ENCODE results near the gene HCCS.
A peak's percentile ranks its signal among the peaks of the same experiment; 100 is the strongest.
"Not testable (repeated sequence)": the region's sequence is repeated elsewhere in the genome, so short reads cannot be mapped to it uniquely, and the experiment has no call there.

Gene HCCS

DNA sequence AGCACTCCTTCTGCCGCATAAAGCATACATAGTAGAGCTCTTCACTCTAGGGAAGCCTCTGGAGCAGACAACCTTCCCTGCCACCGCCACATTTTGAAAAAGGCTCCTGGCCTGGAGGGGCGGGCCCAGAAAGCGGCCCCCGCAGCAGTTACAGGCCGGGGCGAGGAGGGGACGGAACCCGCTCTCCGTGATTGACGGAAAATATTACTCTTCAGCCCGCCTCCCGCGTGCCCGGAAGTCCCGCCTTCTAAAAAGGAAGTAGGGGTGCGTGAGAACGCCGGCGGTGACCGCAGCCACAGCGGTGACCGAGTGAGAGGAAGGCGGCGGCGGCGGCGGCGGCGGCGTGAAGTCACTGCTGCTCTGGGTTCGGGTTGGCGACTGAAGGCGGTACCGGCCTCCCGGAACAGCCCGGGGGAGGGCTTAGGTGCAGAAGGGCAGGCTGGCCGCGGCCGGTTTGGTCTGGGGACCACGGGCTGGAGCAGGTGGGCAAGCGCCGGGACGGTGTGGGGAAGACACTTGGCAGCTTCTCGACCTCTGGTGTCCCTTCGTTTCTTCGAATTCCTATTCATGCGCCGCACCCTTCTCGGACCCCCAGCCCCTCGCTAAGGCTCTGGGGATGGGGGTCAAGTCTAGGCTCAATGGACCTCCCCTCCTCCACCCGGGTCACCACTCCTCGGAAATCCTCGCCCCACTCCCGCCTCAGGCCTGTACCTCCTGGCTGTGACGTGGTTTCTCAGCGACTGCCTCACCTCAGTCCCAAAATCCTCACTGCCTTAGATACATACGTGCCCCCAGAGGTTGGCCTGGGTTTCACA is at the start of gene HCCS:
TSS of gene HCCS (plus strand) at position 296 of the 815 bp plus-strand sequence. CDS start 729 bp downstream, outside the sequence.
- DNase-seq: peak; percentile 66 to 82 (median 74)

DNA sequence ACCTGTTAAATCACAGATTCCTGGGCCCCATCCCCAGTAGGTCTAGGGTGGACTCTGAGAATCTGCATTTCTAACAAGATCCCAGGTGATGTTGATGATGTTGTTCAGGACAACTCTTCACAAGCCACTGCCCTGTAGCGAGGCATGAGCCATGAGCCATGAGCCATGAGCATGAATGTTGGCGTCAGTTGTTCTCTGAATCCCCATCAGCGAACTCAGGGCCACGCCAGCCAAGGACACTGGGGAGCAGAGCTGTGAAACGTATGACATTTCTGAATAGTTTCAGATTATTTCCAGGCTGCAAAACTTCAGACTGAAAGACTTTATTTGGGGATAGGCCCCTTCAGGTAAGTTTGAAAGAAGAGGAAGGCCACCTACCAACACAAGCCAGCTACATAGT is 46.9 kb upstream of the HCCS start:
- no peak for DNase-seq

GRCh38 chrX:11064851-11065600 is 46.1 kb upstream of the HCCS start:
- DNase-seq: no peak

GRCh38 chrX:11066812-11067211 is 44.3 kb upstream of the HCCS start:
- DNase-seq: no peak

DNA sequence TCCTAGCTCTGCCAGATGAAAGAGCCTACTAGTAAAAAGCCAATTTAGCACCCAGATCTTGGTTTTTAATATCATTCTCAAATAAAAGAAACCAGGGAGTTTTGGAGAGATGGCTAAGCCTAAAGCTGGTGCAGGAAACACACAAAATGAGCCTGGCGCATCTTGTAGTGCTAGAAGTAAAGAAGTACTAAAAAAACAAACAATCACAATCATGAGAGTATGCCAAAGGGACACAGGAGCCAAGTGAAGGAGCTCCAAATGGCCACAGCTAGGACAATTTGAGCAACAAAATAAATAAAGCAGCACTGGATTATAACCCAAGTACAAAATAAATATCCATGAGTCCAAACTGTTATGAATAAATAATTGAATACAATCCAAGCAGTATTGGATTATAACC is 37.8 kb upstream of the HCCS start:
- DNase-seq: no peak

DNA sequence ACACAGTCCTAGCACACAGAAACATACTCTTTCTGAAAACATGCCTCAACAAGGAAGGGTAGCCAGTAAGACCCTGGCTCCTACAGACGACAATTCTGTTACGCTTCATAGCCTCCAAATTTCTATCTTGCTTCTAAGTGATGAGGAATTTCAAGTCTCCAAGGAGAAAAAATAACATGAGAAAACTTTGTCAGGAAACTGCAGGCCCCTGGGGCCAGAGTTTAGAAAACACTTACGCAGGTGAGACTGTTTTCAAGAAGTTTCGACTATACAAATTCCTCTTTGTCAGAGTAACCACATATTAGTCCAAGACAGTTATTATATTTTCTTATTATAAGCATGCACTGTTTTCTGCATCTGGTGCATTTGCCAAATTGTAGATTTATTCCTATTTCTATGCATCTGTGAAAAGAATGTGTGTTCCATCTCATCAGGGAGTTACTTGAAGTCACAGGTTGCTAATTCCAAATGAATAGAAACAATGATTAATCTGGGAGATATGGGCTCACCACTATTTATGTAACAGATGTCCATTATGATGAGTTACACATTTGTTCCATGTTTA is 30.3 kb upstream of the HCCS start:
- no peak for DNase-seq

DNA sequence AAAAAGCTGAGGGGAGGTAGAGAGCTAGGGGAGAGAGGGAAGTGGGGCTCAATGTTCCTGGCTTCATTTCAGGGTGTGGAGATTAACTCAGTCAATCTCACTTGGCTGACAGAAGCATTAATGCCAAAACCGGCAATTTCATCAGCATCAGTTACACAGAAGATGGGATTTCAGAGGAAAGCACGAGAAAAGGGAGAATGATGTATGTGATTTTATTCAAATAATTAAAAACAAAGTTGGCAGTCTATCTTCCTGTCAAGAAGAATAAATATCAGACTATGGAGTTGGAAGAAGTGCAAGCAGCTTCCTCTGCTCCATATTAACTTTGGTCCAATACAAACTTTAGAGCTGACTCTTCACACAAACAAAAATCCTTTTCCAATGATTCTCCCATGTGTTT is 29.6 kb upstream of the HCCS start:
- DNase-seq: no peak

DNA sequence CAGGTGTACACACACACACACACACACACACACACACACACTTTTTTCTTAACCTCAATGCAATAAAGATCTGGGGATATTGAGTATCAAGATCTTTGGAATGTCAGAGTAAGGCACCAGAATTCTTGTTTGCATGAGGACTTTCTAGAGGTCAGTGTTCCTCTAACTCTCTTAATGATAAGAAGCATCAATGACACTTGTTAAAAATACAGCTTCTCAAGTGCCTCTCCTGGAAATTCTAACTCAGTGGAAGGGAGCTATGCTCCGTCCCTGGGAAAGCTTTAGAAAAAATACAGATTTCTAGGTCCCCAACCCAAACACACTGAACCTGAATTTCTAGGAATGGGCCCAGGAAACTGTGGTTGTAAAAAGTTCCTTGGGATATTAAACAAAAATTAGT is 25.8 kb upstream of the HCCS start:
- DNase-seq: no peak

DNA sequence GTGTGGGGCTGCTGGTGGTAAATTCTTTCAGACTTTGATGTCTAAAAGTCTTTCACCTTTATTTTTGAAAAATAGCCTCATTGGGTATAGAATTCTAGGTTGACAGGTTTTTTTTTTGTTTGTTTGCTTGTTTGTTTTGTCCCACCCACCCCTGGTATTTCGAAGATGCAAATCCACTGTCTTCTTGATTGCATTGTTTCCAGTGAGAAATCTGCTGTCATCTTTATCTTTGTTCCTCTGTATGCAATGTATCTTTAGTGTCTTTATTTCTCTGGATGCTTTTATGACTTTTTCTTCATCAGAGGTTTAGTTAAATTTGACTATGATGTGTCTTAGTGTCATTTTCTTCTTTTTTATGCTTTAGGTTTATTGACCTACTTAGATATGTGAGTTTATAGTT is 21.3 kb upstream of the HCCS start:
- no peak for DNase-seq

DNA sequence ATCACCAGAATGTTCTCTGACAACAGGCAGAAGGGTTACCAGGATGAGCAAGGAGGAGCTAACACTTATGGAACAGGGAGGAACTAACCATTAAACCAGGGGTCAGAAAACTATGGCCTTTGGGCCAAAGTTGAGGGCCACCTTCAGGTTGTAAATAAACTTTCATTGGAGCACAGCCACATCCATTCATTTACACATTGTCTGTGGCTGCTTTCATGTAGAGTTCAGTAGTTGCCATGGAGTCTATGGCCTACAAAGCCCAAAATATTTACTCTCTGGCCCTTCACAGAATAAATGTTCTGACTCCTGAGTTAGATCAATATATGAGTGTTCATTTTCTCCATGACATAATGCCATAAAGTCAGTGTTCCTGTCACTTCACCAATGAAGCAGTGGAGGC is 13.2 kb upstream of the HCCS start:
- DNase-seq: no peak

GRCh38 chrX:11099465-11099864 is 11.7 kb upstream of the HCCS start:
- no peak for DNase-seq

DNA sequence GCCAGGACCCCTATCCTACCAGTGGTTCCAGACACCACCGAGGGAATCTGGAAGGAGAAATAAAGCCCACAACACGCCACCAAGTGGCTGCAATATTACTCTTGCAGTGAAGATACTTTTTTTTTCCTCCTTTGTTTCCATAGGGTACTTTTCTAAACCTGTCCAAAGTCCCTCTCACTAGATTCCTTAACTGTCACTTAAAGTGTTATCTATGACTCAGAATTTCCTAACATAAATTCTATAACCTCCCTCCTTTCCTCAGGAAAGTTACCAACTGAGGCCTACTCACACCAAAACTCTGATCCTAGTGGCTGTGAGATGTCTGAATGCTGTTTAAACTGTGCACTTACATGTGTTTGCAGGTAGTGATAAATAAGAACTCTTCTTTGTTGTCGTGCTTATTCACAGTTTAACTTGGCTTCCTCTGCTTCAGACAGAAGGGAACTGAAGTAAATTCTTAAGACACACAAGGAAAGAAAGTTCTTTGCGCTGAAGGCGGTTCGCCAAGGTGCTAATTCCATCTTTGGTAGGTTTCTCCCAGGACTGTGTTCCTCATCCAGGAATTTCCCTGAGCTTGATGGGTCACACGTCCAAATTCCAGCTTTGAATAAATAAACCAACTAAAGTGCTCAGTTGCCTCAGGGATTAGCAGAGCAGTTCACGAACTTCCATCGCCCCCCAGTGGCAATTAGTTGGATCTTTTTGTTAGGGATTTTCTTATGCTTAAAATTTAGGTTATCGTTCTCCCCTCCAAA is 10.7 kb upstream of the HCCS start:
- no peak for DNase-seq

DNA sequence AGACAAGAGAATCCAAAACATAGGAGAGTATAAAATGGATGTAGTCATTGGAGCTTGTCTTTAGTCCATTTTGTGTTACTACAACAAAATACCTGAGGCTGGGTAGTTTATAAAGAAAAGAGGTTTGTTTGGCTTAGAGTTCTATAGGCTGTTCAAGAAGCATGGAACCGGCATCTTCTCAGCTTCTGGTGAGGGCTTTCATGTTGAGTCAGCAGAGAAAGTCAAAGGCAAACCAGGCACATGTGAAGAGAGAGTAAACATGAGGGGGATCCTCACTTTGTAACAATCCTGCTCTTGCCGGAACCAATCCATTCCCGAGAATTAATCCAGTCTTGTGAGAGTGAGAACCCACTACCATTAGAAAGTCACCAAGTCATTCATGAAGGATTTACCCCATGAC is 8.1 kb upstream of the HCCS start:
- DNase-seq: no peak

DNA sequence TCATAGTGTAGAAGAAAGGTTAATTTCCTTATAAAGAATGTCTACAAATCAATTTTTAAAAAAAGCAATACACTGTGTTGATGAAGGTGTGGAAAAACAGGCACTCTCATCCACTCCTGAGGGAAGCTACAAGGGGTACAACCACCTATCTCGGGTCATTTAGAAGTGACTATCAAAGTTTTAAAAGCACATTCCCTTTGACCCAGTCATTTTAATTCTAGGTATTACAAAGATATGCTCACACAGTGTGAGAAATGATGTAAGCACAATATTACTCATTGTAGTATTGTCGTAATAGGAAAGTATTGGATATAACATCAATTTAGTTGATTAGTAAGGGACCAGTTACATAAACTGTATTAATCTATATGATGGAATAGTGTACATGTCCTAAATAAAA is 7.4 kb upstream of the HCCS start:
- DNase-seq: no peak

GRCh38 chrX:11105080-11105479 is 6.1 kb upstream of the HCCS start:
- DNase-seq: no peak

DNA sequence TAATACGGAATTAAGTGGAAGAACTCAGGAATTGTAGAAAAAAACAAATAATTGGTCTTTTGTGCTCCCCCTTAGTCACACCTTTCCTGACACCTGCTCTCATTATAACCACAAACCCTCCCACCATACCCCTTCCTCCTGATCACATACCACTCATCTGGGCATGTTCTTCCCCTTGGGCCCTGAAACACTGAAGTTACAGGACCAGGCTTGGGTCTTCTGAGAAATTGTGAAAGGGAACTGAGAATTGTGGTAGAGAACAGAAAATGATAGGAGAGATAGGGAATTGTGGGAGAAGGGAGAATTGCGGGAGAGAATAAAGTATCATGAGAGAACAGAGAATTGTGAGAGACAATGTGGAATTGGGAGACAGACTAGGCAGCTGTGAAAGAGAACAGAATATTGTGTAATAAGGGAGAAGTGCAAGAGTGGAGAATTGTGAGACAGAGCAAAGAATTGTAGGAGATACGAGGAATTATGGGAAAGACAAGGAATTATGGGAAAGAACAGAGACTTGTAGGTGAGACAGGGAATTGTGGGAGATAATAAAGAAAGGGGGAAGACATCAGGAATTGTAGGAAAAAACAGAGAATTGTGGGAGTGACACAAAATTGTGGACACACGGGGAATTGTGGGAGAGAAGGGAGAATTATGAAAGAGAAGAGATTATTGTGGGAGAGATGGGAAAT is 2.7 kb upstream of the HCCS start:
- DNase-seq: no peak

DNA sequence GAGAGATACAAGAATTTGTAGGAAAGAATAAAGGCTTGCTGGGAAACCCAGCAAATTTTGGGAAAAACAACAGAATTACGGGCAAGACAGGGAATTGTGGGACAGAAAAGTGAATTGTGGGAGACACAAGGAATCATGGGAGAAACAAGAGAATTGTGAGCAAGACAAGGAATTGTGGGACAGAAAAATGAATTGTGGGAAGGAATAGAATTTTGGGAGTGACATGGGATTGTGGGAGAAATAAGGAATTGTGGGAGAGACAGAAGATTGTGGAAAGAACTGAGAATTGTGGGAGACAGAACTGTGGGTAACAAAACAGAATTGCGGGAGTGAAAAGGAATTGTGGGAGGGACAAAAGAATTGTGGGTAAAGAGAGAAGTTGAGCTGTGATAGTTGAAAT is 1.2 kb upstream of the HCCS start:
- no peak for DNase-seq

DNA sequence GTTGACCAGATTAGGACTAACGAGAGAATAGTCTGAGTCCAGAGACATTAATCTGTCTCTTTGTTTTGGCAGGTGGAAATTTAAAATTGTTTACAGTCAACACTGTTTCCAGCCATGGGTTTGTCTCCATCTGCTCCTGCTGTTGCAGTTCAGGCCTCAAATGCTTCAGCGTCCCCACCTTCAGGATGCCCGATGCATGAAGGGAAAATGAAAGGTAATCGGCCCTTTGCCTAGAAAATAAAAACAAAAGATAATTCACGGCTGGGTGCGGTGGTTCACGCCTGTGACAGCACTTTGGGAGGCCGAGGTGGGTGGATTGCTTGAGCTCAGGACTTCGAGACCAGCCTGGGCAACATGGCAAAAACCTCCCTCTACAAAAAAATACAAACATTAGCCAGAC is 815 bp downstream of the HCCS start:
- DNase-seq: peak in 1 of 6 experiments; percentile 2

DNA sequence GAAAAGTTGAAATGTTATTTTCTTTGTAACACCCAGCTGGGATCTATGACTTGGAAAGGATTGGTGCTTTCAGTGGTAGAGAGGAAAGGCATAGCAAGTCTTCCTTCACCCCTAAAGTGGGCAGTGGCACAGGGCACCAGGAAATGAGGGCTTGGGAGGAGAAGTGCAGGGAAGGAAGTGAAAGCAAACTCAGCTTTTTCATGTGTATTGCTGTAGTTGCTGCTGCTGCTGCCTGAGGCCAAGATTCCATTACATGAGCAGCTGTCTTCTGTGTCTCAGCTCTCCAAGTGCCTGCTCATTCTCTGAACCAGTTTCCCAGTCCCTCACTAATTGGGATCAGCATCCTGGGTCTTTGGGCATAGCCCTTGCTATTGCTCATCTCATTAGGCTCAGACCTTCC is 2.6 kb downstream of the HCCS start:
- no peak for DNase-seq

GRCh38 chrX:11117745-11118144 is 6.6 kb downstream of the HCCS start:
- DNase-seq: no peak

DNA sequence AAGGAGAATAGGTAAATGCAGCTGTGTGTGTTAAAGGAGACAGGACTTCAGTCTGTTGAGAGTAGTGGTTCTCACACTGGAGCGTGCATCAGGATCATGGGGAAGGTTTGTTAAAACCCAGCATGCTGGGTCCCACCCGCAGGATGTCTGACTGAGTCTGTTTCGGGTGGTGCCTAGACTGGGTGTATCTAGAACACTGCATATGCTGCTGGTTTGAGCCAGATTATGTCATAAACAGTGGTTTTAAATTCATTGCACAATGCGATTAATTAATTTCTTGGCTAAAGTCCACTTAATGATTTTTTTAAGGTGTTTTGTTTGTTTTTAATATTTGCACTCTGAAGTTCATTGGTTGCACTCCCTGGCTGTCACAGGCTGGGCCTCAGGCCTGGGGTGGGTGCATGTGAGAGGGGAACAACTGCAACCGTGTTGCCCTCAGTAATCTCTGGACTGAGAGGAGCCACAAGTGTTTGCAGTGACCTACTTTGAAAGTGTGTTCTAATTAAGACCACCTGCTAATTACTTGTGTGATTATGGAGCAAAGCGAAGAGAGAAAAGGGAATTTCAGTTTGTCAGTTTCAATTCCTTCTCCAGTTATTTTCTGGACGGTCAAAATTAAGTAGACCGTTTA is 8.3 kb downstream of the HCCS start:
- DNase-seq: no peak

GRCh38 chrX:11123087-11123486 is 12.0 kb downstream of the HCCS start:
- not testable (repeated sequence) for DNase-seq
